Skeletal muscle tissue (tissue), 5 donors: ENCODE measurements around the gene TBC1D3H. TPM values are rescaled to one million over a fixed set of nuclear protein-coding genes. Genes with fewer than 3 reads are reported as not detected.
"Not testable (repeated sequence)": the region's sequence is repeated elsewhere in the genome, so short reads cannot be mapped to it uniquely, and the experiment has no call there.

ENCODE experiments used
- H3K27ac ChIP-seq: one replicate; pipeline ENCODE4 v1.7.0; 2013; ENCODE audit warnings: mild to moderate bottlenecking, low read depth, low read length, inconsistent platforms
- H3K27me3 ChIP-seq, 3 donors: one replicate each; pipeline ENCODE4 v1.7.0; 2013; ENCODE audit warnings: low read length in 3 of 3; ENCODE audit not compliant: control insufficient read depth in 3 of 3, insufficient read depth in 3 of 3
- H3K36me3 ChIP-seq, 3 donors: one replicate each; pipeline ENCODE4 v1.7.0; 2013; ENCODE audit warnings: low read length in 3 of 3; ENCODE audit not compliant: control insufficient read depth in 3 of 3, insufficient read depth in 3 of 3
- H3K4me1 ChIP-seq, 3 donors: one replicate each; pipeline ENCODE4 v1.7.0; 2013; ENCODE audit warnings: low read length in 3 of 3, mild to moderate bottlenecking in 3 of 3; ENCODE audit not compliant: control insufficient read depth in 3 of 3, insufficient read depth in 3 of 3
- H3K4me3 ChIP-seq, 3 donors: one replicate each; pipeline ENCODE4 v1.7.0; 2013; ENCODE audit warnings: low read length in 3 of 3
- H3K9ac ChIP-seq, 3 donors: one replicate each; pipeline ENCODE4 v1.7.0; 2013; ENCODE audit warnings: low read length in 3 of 3, mild to moderate bottlenecking in 3 of 3, moderate library complexity in 2 of 3, low read depth in 1 of 3
- H3K9me3 ChIP-seq, 3 donors: one replicate each; pipeline ENCODE4 v1.7.0; 2013; ENCODE audit warnings: low read length in 3 of 3; ENCODE audit not compliant: control insufficient read depth in 3 of 3
- small RNA-seq: library from RNA; depleted of rRNA; stranded (forward); fragments of <200 nt; gene quantifications from one replicate; pipeline ENCODE3, GENCODE V24; 2014
- total RNA-seq: library from RNA; depleted of rRNA; stranded (reverse); fragments of >200 nt; gene quantifications from one replicate; pipeline ENCODE4 v1.2.3, GENCODE V29; 2014
- donor health status: Osteomylitis.

The TBC1D3H gene
- not detected for total RNA-seq

GRCh38 chr17:36388385-36389245, at the start of gene TBC1D3H:
TBC1D3H (minus strand) TSS chr17:36388435; CDS start chr17:36386895, 1,540 bp downstream.
- H3K27ac ChIP-seq, H3K4me1 ChIP-seq, H3K9me3 ChIP-seq, H3K27me3 ChIP-seq, H3K4me3 ChIP-seq, H3K9ac ChIP-seq, H3K36me3 ChIP-seq: not testable (repeated sequence)

- H3K9ac ChIP-seq, H3K9me3 ChIP-seq, H3K27ac ChIP-seq, H3K4me1 ChIP-seq, H3K36me3 ChIP-seq, H3K4me3 ChIP-seq, H3K27me3 ChIP-seq: not testable (repeated sequence)
These were observed 40.7 kb upstream of the TBC1D3H start for GRCh38 chr17:36428891-36429290.

DNA sequence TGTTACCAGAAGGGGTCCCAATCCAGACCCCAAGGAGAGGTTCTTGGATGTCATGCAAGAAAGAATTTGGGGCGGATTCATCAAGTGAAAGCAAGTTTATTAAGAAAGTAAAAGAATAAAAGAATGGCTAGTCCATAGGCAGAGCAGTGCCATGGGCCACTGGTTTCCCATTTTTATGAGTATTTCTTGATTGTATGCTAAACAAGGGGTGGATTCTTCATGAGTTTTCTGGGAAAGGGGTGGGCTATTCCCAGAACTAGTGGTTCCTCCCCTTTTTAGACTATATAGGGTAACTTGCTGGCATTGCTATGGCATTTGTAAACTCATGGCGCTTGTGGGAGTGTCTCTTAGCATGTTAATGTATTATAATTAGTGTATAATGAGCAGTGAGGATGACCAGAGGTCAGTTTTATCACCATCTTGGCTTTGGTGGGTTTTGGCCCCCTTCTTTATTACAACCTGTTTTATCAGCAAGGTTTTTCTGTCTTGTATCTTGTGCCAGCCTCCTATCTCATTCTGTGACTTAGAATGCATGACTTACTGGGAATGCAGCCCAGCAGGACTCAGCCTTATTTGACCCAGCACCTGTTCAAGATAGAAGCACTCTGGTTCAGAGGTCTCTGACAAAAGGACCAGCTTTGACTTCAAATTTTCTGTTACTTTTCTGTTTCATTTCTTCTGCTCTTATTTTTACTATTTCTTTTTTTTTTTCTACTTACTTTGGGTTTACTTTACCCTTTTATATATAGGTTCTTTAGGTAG, 27.1 kb upstream of the TBC1D3H start:
- H3K9ac ChIP-seq, H3K27ac ChIP-seq, H3K36me3 ChIP-seq, H3K4me3 ChIP-seq, H3K4me1 ChIP-seq, H3K9me3 ChIP-seq, H3K27me3 ChIP-seq: not testable (repeated sequence)

DNA sequence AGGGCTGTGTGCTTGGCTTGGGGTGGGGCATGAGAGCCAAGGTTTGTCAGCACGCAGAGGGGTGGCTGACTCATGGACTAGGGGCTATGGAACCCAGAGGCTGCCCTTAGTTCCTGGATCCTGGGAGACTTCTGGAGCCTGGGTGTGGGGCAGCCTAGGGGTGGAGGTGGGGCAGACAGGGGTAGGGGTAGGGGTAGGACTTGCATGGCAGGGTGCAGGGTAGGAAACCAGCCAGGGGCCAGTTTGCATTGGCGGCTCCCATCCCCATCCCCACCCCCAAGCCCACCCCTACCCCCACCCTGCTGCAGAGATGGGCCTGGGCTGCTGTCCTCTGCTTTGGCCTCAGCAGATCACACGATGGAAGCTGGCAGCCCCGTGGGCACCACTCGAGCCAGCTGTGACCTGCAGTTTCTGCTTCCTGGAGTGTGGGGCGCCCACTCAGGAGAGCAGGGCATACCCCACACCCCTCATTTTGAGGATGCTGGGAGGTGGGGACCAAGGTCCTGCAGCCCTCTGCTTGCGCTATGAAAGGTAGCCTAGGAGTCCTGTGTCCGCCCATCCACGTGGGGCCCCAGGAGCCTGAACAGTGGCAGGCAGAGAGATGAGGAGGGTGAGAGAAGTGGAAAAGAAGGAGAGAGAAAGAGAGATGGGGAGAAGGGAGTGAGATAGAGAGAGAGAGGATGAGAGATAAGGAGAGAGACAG, 2.9 kb upstream of the TBC1D3H start:
- H3K4me3 ChIP-seq, H3K27ac ChIP-seq, H3K4me1 ChIP-seq, H3K9me3 ChIP-seq, H3K9ac ChIP-seq, H3K27me3 ChIP-seq, H3K36me3 ChIP-seq: not testable (repeated sequence)

DNA sequence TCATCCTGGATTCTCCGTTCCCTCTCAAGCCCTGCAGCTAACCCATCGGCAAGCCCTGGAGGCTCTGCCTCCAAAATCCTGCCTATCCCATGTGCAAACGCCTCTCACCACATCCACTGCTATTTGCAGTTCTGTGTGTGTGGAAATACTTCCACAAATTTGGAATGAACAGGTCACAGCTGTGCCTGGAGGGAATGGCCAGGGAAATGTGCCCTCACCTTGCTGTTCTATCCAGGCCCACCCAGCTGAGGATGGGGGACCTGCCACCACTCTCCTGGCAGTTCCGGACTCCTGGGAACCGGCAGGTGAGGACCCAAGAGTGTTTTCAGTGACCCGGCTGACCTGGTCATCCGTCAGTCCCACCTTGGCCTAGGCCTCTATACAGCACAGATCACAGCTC, 12.3 kb downstream of the TBC1D3H start:
- not testable (repeated sequence) for H3K4me1 ChIP-seq, H3K9me3 ChIP-seq, H3K27ac ChIP-seq, H3K27me3 ChIP-seq, H3K4me3 ChIP-seq, H3K36me3 ChIP-seq, H3K9ac ChIP-seq

GRCh38 chr17:36362496-36362895, 25.7 kb downstream of the TBC1D3H start:
- H3K4me3 ChIP-seq, H3K27ac ChIP-seq, H3K9ac ChIP-seq, H3K27me3 ChIP-seq, H3K4me1 ChIP-seq, H3K9me3 ChIP-seq, H3K36me3 ChIP-seq: not testable (repeated sequence)

Small RNA genes lying within 50 kb of the gene (small RNA-seq; reads per million reads assigned to genes)
- not detected for gene RNU6-1192P

Other genes starting within 250 kb of the TBC1D3H start
- not detected for gene TBC1D3B, start 211.8 kb downstream of the TBC1D3H start, total RNA-seq
- gene CCL3L1, start 191.7 kb downstream of the TBC1D3H start, total RNA-seq, result 1.6 TPM
- 1.6 TPM for gene CCL4L2, start 177.4 kb downstream of the TBC1D3H start, total RNA-seq
- gene TBC1D3I, start 123.9 kb downstream of the TBC1D3H start, total RNA-seq, result under 0.01 TPM
- not detected for gene TBC1D3G, start 64.6 kb downstream of the TBC1D3H start, total RNA-seq
- 37.1 TPM for gene ZNHIT3, start 98.2 kb upstream of the TBC1D3H start, total RNA-seq
- 20.9 TPM for gene MYO19, start 146.4 kb upstream of the TBC1D3H start, total RNA-seq
- gene PIGW, start 146.6 kb upstream of the TBC1D3H start, total RNA-seq, result 4.7 TPM
- 44.9 TPM for gene GGNBP2, start 156.5 kb upstream of the TBC1D3H start, total RNA-seq
- 4.2 TPM for gene DHRS11, start 203.4 kb upstream of the TBC1D3H start, total RNA-seq
- 4.2 TPM for gene MRM1, start 213.1 kb upstream of the TBC1D3H start, total RNA-seq